HL-60 (cell line): ENCODE data around the gene ZSCAN26.

Source experiments
- DNase-seq, 2 experiments: peaks; one replicate each; pipeline ENCODE4 v3.0.0-alpha.2; 2010 to 2020; ENCODE audit warnings: low read depth in 1 of 2, low spot score in 1 of 2
- H3K27ac ChIP-seq: fragments of 250-450 bp; sonication (Bioruptor Pico); replicated peaks from 2 replicates; pipeline ENCODE4 v1.5.1; 2020; ENCODE audit warnings: mild to moderate bottlenecking, moderate library complexity
- H3K27me3 ChIP-seq: fragments of 250-450 bp; sonication (Bioruptor Pico); 2 replicates; pipeline ENCODE4 v1.5.1; 2021; ENCODE audit warnings: mild to moderate bottlenecking, moderate library complexity; ENCODE audit not compliant: insufficient read depth, poor library complexity, severe bottlenecking
- H3K4me3 ChIP-seq: replicated peaks from 2 replicates; pipeline ENCODE4 v1.5.1; 2011; ENCODE audit warnings: mild to moderate bottlenecking, control low read depth, low read length; ENCODE audit not compliant: insufficient read depth
- GABPA ChIP-seq: IDR thresholded peaks from 2 replicates; pipeline ENCODE4 v1.6.1; 2012; ENCODE audit warnings: low read depth
- POLR2AphosphoS5 ChIP-seq: IDR thresholded peaks from 2 replicates; pipeline ENCODE4 v1.6.1; 2012; ENCODE audit warnings: low read depth
- REST ChIP-seq: IDR thresholded peaks from 2 replicates; pipeline ENCODE4 v1.6.1; 2012; ENCODE audit warnings: low read depth; ENCODE audit not compliant: insufficient replicate concordance
- SPI1 ChIP-seq: IDR thresholded peaks from 2 replicates; pipeline ENCODE4 v1.6.1; 2012; ENCODE audit warnings: low read depth, mild to moderate bottlenecking, borderline replicate concordance
- TF ChIP-seq, protein P1 (sequence below): IDR thresholded peaks from one replicate; pipeline ENCODE4 v1.5.1; 2011; ENCODE audit warnings: low read length, control low read depth, inconsistent platforms; ENCODE audit not compliant: insufficient read depth

ZSCAN26 gene

GRCh38 chr6:28264834-28265401 lies 2.0 kb upstream of the ZSCAN26 start:
- Histone ChIP-seq H3K27me3 (no peaks in the 10 kb centered on the region), H3K4me3 (no peak overlapping the region), H3K27ac (no peak overlapping the region)
- DNase-seq: no peak
- TF ChIP-seq, protein P1, sequence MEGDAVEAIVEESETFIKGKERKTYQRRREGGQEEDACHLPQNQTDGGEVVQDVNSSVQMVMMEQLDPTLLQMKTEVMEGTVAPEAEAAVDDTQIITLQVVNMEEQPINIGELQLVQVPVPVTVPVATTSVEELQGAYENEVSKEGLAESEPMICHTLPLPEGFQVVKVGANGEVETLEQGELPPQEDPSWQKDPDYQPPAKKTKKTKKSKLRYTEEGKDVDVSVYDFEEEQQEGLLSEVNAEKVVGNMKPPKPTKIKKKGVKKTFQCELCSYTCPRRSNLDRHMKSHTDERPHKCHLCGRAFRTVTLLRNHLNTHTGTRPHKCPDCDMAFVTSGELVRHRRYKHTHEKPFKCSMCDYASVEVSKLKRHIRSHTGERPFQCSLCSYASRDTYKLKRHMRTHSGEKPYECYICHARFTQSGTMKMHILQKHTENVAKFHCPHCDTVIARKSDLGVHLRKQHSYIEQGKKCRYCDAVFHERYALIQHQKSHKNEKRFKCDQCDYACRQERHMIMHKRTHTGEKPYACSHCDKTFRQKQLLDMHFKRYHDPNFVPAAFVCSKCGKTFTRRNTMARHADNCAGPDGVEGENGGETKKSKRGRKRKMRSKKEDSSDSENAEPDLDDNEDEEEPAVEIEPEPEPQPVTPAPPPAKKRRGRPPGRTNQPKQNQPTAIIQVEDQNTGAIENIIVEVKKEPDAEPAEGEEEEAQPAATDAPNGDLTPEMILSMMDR: no peak
- no peak for TF ChIP-seq REST
- TF ChIP-seq SPI1: no peak
- TF ChIP-seq GABPA: no peak
- no peak for TF ChIP-seq POLR2AphosphoS5

- DNase-seq: no peak
- H3K27me3 ChIP-seq: no peaks in the 10 kb centered on the region
- TF ChIP-seq REST (no peak), GABPA (no peak), POLR2AphosphoS5 (no peak), SPI1 (no peak)
- TF ChIP-seq, protein P1: no peak
- H3K4me3 ChIP-seq: peak overlapping the region; percentile 80
- peak overlapping the region; percentile 87 for H3K27ac ChIP-seq
These were observed 381 bp upstream of the ZSCAN26 start for GRCh38 chr6:28266563-28266961.

DNA sequence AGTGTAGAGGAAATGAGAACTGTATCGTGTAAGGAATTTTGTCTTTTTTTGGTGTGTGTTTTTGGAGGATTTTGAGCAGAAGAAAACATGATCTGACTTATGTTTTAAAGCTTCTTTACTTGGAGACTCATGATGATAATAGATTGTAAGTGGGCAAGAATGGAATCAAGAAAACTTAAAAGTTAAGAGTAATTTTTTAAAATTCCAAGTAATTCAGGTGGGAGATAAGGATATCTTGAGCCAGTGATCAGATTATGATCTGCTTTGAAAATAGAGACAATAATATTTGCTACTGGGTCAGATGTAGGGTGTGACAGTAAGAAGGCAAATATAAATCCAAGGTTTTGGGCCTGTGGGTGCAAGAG lies 734 bp downstream of the ZSCAN26 start:
- Histone ChIP-seq H3K27me3 (no peaks in the 10 kb centered on the region), H3K4me3 (peak overlapping the region; percentile 80), H3K27ac (peak overlapping the region; percentile 87)
- no peak for DNase-seq
- TF ChIP-seq POLR2AphosphoS5: no peak
- TF ChIP-seq SPI1: no peak
- TF ChIP-seq, protein P1: no peak
- TF ChIP-seq REST: no peak
- no peak for TF ChIP-seq GABPA
